Islet of Langerhans (tissue), 1 donor: ENCODE results near the gene RTKN2.

Experiments
- FAIRE-seq: peaks from one replicate; lab custom pipeline; 2011; peaks lifted over from hg19 to GRCh38; lab: Jason Lieb, UNC

RTKN2 gene

GRCh38 chr10:62172465-62172864 lies 96.2 kb downstream of the RTKN2 start:
- FAIRE-seq: no peak

DNA sequence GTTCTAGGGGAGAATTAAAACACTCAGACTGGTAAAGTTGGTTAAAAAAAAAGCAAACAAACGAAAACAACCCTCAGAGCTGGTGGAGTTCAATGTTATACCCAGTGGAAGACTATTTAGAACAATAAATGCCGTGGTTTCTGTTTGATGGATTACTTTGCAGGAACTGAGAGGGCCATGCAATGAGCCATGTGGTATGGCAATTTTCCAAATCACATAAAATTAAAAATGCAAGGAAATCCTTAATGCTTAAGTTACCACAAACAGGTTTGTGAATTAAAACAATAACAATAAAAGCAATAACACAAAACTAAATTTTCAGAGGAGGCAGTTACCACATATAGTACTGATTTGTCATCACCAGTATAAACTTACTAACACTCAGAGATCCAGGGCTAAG lies 96.9 kb downstream of the RTKN2 start:
- FAIRE-seq: no peak

DNA sequence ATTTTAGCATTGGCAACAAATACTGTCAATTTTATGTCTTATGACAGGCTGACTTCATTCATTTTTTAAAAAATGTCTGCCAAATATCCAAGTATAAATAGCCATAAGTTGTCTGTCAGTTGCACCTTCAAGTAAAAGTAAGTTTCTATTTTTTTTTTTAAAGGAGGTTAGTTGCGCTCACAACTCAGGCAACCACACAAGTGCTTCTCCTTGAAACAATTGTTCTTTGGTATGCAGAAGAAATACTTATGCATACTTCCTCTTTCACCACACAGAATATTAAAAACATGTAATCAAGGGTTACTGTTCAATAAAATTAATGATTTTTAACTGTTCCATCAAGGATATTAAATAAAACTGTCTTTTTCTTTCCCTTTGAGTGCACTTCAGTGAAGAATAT lies 97.9 kb downstream of the RTKN2 start:
- no peak for FAIRE-seq

GRCh38 chr10:62166331-62167131 lies 102.1 kb downstream of the RTKN2 start:
- no peak for FAIRE-seq

DNA sequence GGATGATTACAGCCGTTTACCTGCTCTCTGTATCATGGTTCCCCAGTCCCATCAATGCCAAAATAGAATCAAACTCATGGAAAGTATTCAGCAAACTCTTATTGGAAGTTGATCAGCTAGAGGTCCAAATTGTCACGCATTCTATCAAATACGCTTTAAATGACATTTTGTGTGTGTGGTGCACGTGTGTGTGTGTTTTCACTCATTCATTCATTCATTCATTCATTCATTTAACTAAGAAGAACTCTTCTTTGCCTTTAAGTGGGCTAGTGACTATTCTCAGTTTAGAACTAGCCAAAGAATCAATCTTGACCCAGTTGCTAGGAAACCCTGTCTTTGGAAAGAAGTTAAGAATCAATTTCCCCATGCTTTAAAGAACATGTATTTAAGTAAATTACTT lies 102.8 kb downstream of the RTKN2 start:
- no peak for FAIRE-seq

- FAIRE-seq: no peak
Observed at GRCh38 chr10:62163024-62163423, 105.6 kb downstream of the RTKN2 start.

- FAIRE-seq: no peak
Observed at GRCh38 chr10:62162261-62162981, 106.2 kb downstream of the RTKN2 start.

- FAIRE-seq: no peak
Observed at GRCh38 chr10:62159351-62159750, 109.3 kb downstream of the RTKN2 start.

DNA sequence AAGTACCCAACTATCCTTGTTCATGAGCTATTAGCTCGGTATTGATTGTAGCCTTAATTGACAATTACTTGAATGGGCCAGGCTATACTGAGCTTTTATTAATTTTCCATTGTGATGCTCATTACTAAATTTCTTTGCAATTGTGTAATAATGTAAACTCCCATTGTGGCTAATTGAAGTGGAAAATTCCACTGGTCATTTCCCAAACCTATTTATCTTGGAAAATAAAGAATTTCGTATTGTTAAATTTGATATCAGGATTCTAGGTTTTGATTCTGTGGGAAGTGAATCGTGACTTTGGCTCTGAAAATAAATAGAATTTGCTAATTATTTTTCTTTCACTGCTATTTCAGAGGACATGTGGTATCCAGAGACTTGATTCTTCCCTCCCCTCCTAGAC lies 111.0 kb downstream of the RTKN2 start:
- FAIRE-seq: no peak

DNA sequence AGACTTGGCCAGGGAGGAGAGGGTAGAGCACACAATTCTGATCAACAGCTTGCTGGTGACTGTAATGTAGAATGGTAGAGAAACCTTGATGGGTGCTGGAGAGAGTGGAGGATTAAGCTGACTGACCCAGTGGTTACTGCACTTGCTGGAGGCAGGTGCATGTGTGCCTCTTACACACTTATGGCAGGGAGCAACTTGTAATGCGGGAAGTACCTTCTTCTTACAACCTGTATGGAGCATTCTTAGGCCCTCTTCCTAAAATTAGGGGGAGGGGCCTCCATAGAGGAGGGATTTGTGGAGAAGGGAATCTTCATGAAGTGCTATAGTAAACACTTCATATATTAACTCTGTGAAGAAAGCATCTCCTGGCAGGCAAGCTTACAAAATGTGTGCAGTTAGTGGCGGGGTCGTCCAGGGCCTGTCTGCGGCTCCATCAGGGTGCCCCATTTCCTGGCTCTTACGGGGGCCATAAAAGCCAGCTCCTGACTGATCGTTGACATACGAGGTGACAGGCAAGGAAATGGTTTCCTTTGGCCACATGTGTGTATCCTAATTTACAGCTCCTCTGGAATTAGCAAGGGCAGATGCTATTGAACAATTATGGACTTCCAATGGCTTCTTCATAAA lies 113.5 kb downstream of the RTKN2 start:
- no peak for FAIRE-seq

GRCh38 chr10:62154231-62154630 lies 114.4 kb downstream of the RTKN2 start:
- FAIRE-seq: no peak

DNA sequence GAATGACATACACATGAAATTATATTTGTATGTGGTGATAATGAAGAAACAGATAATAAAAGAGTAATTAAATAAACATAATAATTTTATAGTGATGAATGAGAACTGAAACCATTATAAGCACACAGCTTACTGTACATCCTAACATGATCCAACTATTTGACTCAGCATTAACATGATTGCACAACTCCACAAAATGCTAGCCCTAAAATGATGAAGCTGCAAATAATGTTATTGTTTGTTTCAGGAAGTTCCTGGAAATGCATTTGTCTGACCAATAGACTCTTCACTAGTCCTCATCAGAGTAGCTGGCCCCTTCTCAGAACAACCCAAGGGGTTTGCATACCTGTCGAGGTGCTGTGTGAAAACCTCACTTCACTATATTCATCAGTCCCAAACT lies 115.5 kb downstream of the RTKN2 start:
- FAIRE-seq: no peak

DNA sequence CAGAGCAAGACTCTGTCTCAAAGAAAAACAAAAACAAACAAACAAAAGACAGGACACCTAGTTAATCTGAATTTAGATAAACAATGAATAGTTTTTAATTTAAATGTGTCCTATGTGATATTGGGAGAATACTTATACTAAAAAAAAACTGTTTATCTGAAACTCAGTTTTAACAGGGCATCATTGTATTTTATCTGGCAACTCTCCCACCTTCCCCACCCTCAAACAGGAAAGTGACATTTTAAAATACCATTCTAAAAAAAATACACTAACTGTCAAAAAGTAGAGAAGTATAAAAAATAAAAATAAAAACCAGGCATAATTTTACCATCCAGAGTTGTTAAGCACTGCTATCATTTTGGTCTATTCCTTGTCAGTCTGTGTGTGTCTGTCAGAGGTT lies 119.0 kb downstream of the RTKN2 start:
- no peak for FAIRE-seq

GRCh38 chr10:62148155-62148554 lies 120.5 kb downstream of the RTKN2 start:
- no peak for FAIRE-seq

DNA sequence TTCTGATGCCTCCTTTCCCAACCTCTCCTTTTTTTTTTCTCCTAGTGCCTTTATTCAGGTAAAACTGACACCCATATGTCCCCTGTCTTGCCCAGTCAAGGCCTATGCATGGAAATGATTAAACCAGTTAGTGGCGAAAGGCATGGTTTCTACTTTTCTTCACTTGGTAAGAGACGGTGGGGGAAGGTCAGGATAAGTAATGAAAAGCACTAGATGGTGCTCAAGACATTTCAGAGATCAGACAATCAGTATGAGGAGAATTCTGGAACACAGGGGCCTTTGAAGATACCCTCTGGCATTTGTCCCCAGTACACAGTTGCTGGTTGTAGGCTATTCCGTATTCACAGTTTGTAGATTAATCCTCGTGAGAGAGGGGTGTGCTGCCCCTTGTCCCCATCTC lies 121.2 kb downstream of the RTKN2 start:
- FAIRE-seq: no peak

DNA sequence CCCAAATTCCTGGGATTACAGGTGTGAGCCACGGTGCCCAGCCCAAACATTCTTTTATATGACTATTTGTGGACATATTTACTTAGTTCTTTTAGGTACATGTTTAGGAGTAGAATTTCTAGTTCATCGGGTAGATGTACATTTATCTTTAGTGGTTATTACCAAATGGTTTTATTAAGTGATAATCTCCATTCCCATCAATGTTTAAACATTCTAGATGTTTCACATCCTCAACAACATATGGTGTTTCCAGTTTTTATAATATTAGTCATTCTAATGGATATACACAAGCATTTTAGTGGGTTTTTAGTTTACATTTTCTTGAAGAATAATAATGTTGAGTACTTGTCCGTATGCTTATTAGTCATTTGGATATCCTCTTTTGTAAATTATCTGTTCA lies 131.7 kb downstream of the RTKN2 start:
- no peak for FAIRE-seq

GRCh38 chr10:62133618-62134017 lies 135.0 kb downstream of the RTKN2 start:
- FAIRE-seq: no peak
